HepG2 (cell line): ENCODE data around the gene RBM12. TPM values are rescaled to one million over a fixed set of nuclear protein-coding genes. Genes with fewer than 3 reads are reported as not detected.

Experiments used
- ATAC-seq: fragments of 200-7000 bp; cut with Tn5 transposase; 3 replicates; pipeline ENCODE4 v1.9.1; 2020; ENCODE audit warnings: mild to moderate bottlenecking, moderate library complexity
- BruUV-seq: library from RNA; stranded (reverse); fragments of 400-500 nt; replicated peaks from 2 replicates; lab custom pipeline; 2021; lab: Mats Ljungman, UMichigan
- CTCF ChIA-PET: fragments of 300-600 bp; formaldehyde crosslinking; extraction: SDS; loops from one replicate; lab custom pipeline; 2021; ENCODE audit warnings: low total read pairs, inconsistent platforms, low intra/inter-chr PET ratio; lab: Yijun Ruan, JAX
- POLR2A ChIA-PET: fragments of 350-600 bp; sonication (Branson Sonifier 250); formaldehyde crosslinking; loops from one replicate; lab custom pipeline; 2020; ENCODE audit warnings: antibody characterized with exemption, inconsistent platforms; lab: Yijun Ruan, JAX
- DNase-seq: peaks from one replicate; pipeline ENCODE4 v3.0.0-alpha.2; 2015; ENCODE audit warnings: low spot score
- FAIRE-seq: peaks from 3 replicates; lab custom pipeline; 2011; peaks lifted over from hg19 to GRCh38; lab: Jason Lieb, UNC
- H2AFZ ChIP-seq: one replicate; pipeline ENCODE4 v1.6.1; 2011; ENCODE audit warnings: low read length, inconsistent platforms
- H3K27ac ChIP-seq: fragments of 300-600 bp; 3 replicates; pipeline ENCODE4 v1.8.0; 2011; ENCODE audit warnings: mixed run types, mild to moderate bottlenecking, mixed read lengths, low read length, inconsistent platforms; ENCODE audit not compliant: insufficient read depth; ENCODE audit errors: extremely low read length
- H3K27me3 ChIP-seq, 2 experiments: fragments of 200-600 bp in 1 of 2; 2 replicates in 1 of 2; 3 replicates in 1 of 2; pipeline versions ENCODE4 v1.6.0 to v1.8.0; 2011; ENCODE audit warnings: low read length in 2 of 2, mild to moderate bottlenecking in 2 of 2, moderate library complexity in 2 of 2, inconsistent platforms in 1 of 2; ENCODE audit not compliant: insufficient read depth in 2 of 2, control insufficient read depth in 1 of 2
- H3K36me3 ChIP-seq, 2 experiments: fragments of 200-600 bp in 1 of 2; replicated peaks in 1 of 2; 2 replicates in 1 of 2; 3 replicates in 1 of 2; pipeline versions ENCODE4 v1.5.1 to v1.8.0; 2011; ENCODE audit warnings: low read length in 2 of 2, inconsistent platforms in 1 of 2; ENCODE audit not compliant: insufficient read depth in 2 of 2, control insufficient read depth in 1 of 2
- H3K4me1 ChIP-seq: 2 replicates; pipeline ENCODE4 v1.5.1; 2012; ENCODE audit warnings: low read length, inconsistent platforms; ENCODE audit not compliant: insufficient read depth
- H3K4me2 ChIP-seq: 2 replicates; pipeline ENCODE4 v1.6.0; 2011; ENCODE audit warnings: low read depth, low read length, inconsistent platforms
- H3K4me3 ChIP-seq, 3 experiments: fragments of 200-600 bp in 1 of 3; sonication (generic), shearing (Covaris generic) in 1 of 3; replicated peaks in 1 of 3; 2 replicates each; pipeline ENCODE4 v1.5.1; 2011 to 2016; ENCODE audit warnings: low read length in 3 of 3, inconsistent platforms in 2 of 3, low read depth in 2 of 3, mild to moderate bottlenecking in 2 of 3, control low read depth in 1 of 3, mixed read lengths in 1 of 3; ENCODE audit not compliant: insufficient read depth in 1 of 3
- H3K79me2 ChIP-seq: one replicate; pipeline ENCODE4 v1.6.1; 2011; ENCODE audit warnings: low read length, inconsistent platforms; ENCODE audit not compliant: insufficient read depth
- H3K9ac ChIP-seq: 2 replicates; pipeline ENCODE4 v1.6.0; 2011; ENCODE audit warnings: mild to moderate bottlenecking, low read depth, low read length, inconsistent platforms; ENCODE audit not compliant: insufficient read depth
- H3K9me3 ChIP-seq: 2 replicates; pipeline ENCODE4 v1.5.1; 2012; ENCODE audit warnings: mild to moderate bottlenecking, low read length
- H4K20me1 ChIP-seq: 2 replicates; pipeline ENCODE4 v1.6.0; 2011; ENCODE audit warnings: inconsistent platforms, mild to moderate bottlenecking, low read length, moderate library complexity; ENCODE audit not compliant: insufficient read depth
- ZNF407 ChIP-seq: sonication (generic); formaldehyde crosslinking; IDR thresholded peaks from one replicate; pipeline ENCODE4 v1.5.1; 2020; ENCODE audit warnings: mild to moderate bottlenecking, missing genetic modification reagents; ENCODE audit errors: not compliant biosample characterization
- ZNF468 ChIP-seq: sonication (generic); formaldehyde crosslinking; IDR thresholded peaks from 2 replicates; pipeline ENCODE4 v1.8.0; 2022; ENCODE audit warnings: mild to moderate bottlenecking, moderate library complexity, missing genetic modification reagents
- ZNF710 ChIP-seq: sonication (generic); formaldehyde crosslinking; IDR thresholded peaks from 2 replicates; pipeline ENCODE4 v1.5.0; 2020; ENCODE audit warnings: mild to moderate bottlenecking, missing genetic modification reagents, borderline replicate concordance
- WGBS: methylation state at CpG from one replicate; pipeline ENCODE4 v1.1.6; 2017; ENCODE audit warnings: low lambda C conversion rate; 5-methylcytosine and 5-hydroxymethylcytosine counted together
- in situ Hi-C: cut with HindIII; loops from 2 replicates; pipeline ENCODE4 v1.10.0; 2017; ENCODE audit warnings: low pct_unique_long_range_greater_than_20kb; ENCODE audit not compliant: extremely low pct_ligation_motif_present
- intact Hi-C: fragments of 100-400 bp; cut with micrococcal nuclease; formaldehyde crosslinking; loops from one replicate; pipeline ENCODE4 v1.10.0; 2022; ENCODE audit not compliant: unreplicated experiment
- polyA plus RNA-seq, 8 experiments: library from polyadenylated mRNA; depleted of rRNA in 3 of 8; stranded (reverse) in 7 of 8; unstranded in 1 of 8; fragments of >200 nt; fragmentation: Illumina TruSeq in 4 of 8; extraction: Trizol in 4 of 8; gene quantifications; 2 replicates each; pipeline versions ENCODE4 v1.2.1 to v1.2.3, GENCODE V29; 2011 to 2016; ENCODE audit warnings: low read depth in 4 of 8, missing spikeins in 1 of 8, mixed read lengths in 1 of 8; ENCODE audit not compliant: insufficient read depth in 1 of 8
- total RNA-seq, 5 experiments: library from RNA; depleted of rRNA; stranded (reverse); fragments of >200 nt; fragmentation: Illumina TruSeq; extraction: Trizol; gene quantifications; 2 replicates each; pipeline ENCODE4 v1.2.3, GENCODE V29; 2016; ENCODE audit warnings: low read depth in 1 of 5

RBM12 gene
- total and polyA plus RNA-seq, 2 of the 13 experiments (the other 11 are each of a cell fraction or from before 2014, with no cell fraction given) = 97.9 to 104 TPM

GRCh38 chr20:35669681-35670080 is 5.0 kb upstream of the RBM12 start:
- FAIRE-seq (no peak), DNase-seq (no peak), ATAC-seq (no peak)
- no peak overlapping the region for H2AFZ ChIP-seq
- H3K27me3 ChIP-seq = no peaks in the 10 kb centered on the region
- CTCF ChIA-PET = no interaction called here
- peaks cover 5% of the 10 kb centered on the region; the same call in 1 of the 2 replicates for H3K4me1 ChIP-seq
- POLR2A ChIA-PET = no interaction called here
- H3K4me2 ChIP-seq = no peak overlapping the region
- peaks cover 21 to 47% of the 10 kb centered on the region in 2 experiments for H3K36me3 ChIP-seq
- 46% methylated on average over 1 of the region's 1 CpG for WGBS
- TF ChIP-seq ZNF710 (CRISPR knock-in tag) (no peak), ZNF407 (CRISPR knock-in tag) (no peak), ZNF468 (no peak)
- H3K27ac ChIP-seq = no peak overlapping the region
- H3K4me3 ChIP-seq = no peak overlapping the region
- H4K20me1 ChIP-seq = no peaks in the 10 kb centered on the region
- intact Hi-C loops (no loop called here), in situ Hi-C loops (no loop called here)
- H3K79me2 ChIP-seq = peaks cover under 1% of the 10 kb centered on the region
- no TSS peak for BruUV-seq
- H3K9me3 ChIP-seq = no peaks in the 10 kb centered on the region
- no peak overlapping the region for H3K9ac ChIP-seq
